Stimulated activated memory B cell treated with anti-CD40 and anti-IgM and Interleukin-4, amounts not matched to agents 10 μg/mL and 1 μg/mL and 100 μg/mL, for 72 hours (primary cell): ENCODE data around the gene ZNF275.
"Not testable (repeated sequence)": the region's sequence is repeated elsewhere in the genome, so short reads cannot be mapped to it uniquely, and the experiment has no call there.

Experiments
- ATAC-seq: fragments of 150-1000 bp; cut with Tn5 transposase; 2 replicates; pipeline ENCODE4 v1.10.0; 2021
- H3K27ac Mint-ChIP-seq: one replicate; pipeline ENCODE4 v1.8.0; 2022; ENCODE audit warnings: mild to moderate bottlenecking, mixed read lengths
- H3K27me3 Mint-ChIP-seq: one replicate; pipeline ENCODE4 v1.8.0; 2022; ENCODE audit warnings: mixed read lengths
- H3K36me3 Mint-ChIP-seq: one replicate; pipeline ENCODE4 v1.8.0; 2022; ENCODE audit warnings: mixed read lengths
- H3K4me1 Mint-ChIP-seq: one replicate; pipeline ENCODE4 v1.8.0; 2022; ENCODE audit warnings: mixed read lengths
- H3K4me3 Mint-ChIP-seq: one replicate; pipeline ENCODE4 v1.8.0; 2022; ENCODE audit warnings: mild to moderate bottlenecking, moderate library complexity, mixed read lengths
- H3K9me3 Mint-ChIP-seq: one replicate; pipeline ENCODE4 v1.8.0; 2022; ENCODE audit warnings: mixed read lengths

The ZNF275 gene, protein sequence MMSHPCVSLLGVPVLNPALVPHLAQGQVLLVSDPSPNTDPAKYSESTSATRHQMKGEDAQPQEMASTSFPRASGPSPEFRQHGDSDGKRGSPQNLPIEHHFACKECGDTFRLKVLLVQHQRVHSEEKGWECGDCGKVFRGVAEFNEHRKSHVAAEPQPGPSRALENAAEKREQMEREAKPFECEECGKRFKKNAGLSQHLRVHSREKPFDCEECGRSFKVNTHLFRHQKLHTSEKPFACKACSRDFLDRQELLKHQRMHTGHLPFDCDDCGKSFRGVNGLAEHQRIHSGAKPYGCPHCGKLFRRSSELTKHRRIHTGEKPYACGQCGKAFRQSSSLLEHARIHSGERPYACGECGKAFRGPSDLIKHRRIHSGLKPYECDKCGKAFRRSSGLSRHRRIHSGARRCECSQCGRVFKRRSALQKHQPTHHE

DNA sequence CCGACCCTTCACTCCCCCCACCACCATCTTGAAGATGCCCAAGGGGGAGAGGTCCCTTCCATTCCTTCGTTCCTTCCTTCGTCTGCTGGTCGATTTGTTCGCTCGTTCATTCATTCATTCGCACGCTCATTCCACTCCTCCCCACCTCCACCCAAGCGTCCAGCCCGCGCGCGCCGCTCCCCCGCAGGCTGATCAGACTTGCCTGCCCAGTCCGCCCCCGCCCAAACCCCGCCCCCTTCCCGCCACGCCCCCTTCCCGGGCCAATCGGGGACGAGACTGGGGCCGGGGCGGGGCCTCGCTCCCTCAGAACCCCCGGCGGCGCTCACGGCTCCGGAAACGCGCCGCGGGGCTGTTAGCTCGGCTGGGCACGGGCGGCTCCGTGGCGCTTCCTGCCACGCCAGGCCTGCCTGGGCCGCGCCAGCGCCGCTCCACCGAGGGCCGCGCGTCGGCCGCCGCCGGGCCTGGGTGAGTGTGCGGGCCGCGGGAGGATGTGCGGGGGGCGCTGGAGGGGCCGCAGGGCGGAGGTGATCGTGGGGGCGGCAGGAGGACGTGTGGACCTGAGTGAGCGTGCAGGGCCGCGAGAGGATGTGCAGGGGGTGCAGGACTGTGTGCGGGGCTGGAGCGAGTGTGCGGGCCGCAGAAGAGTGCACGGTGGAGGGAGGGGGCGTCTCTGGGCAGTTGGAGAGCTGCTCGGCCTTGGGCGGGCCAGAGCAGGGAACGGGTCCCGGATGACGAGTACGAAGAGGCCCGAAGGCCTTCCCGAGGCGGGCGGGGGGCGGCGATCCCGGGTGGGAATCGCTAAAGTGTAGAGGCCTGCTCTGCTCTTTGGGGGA is at the start of gene ZNF275:
TSS of gene ZNF275 (plus strand) at position 333 of the 833 bp plus-strand sequence. CDS start 2,527 bp downstream, outside the sequence.
- Mint-ChIP-seq H3K4me3 (peak within 1 kb of the TSS; percentile 83), H3K36me3 (peaks cover 14% of the 10 kb centered on the region), H3K27ac (peak within 1 kb of the TSS; percentile 77), H3K4me1 (peaks cover 36% of the 10 kb centered on the region), H3K27me3 (no peaks in the 10 kb centered on the region), H3K9me3 (peaks cover 1% of the 10 kb centered on the region)
- ATAC-seq, result peak; percentile 98

DNA sequence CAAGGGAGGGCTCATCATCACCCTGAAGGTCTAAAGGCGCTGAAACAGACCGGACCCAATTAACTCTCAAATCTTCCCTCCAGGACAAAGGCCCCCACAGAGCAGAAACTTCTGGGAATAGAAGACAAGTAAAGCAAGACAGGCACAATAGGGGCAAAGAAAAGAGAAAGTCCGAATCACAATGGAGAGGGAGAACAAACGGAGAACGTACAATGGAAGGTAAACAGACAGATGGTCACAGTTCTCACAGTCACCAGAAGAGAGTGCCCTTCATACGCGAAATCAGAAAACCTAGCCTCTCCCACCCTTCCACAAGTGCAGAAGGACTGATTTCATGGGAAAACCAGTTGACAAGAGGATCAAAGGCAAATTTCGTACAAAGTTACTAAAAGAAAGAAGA is 48.3 kb upstream of the ZNF275 start:
- not testable (repeated sequence) for H3K27ac Mint-ChIP-seq, H3K4me1 Mint-ChIP-seq, H3K9me3 Mint-ChIP-seq, ATAC-seq, H3K36me3 Mint-ChIP-seq, H3K27me3 Mint-ChIP-seq, H3K4me3 Mint-ChIP-seq

DNA sequence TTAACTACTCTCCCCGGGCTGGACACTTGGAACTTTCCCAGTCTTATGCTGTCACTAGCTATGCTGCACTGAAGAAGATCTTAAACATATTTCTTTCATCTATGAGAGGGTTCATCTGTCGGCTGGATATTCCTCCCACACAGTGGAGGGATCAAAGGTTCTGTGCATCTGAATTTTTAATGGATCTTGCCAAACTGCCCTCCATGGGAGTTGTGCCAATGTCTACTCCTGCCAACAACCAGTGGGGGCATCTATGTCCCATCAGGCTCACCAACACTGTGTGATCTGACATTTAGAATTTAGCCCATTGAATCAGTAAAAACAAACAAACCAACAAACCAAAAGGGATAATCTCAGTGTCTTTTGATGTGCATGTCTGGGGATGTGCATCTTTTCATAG is 45.1 kb upstream of the ZNF275 start:
- H3K4me3 Mint-ChIP-seq, H3K27me3 Mint-ChIP-seq, H3K9me3 Mint-ChIP-seq, H3K27ac Mint-ChIP-seq, H3K4me1 Mint-ChIP-seq, ATAC-seq, H3K36me3 Mint-ChIP-seq: not testable (repeated sequence)

DNA sequence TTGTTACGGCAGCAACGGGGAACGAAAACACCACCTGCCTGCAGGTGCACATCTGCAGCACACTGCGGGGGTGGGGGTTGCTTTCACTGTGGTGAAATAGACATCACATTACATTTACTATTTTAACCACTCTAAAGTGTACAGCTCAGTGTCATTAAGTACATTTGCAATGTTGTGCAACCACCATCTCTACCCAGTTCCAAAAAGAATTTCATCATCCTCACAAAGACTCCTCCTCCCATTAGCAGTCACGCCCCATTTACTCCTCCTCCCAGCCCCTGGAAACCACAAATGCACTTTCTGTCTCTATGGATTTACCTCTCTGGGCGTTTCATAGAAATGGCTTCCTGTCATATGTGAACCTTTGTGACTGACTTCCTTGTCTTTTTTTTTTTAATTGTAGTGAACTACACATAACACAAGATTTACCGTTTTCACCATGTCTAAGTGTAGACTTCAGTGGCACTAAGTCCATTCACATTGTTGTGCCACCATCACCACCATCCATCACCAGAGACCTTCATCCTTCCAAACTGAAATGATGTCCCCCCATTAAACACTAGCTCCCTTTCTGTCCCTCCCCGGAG is 40.4 kb upstream of the ZNF275 start:
- ATAC-seq, H3K27me3 Mint-ChIP-seq, H3K36me3 Mint-ChIP-seq, H3K27ac Mint-ChIP-seq, H3K9me3 Mint-ChIP-seq: not testable (repeated sequence)
- H3K4me1 Mint-ChIP-seq, result peaks cover 12% of the 10 kb centered on the region
- H3K4me3 Mint-ChIP-seq, result peak overlapping the region; percentile 5

DNA sequence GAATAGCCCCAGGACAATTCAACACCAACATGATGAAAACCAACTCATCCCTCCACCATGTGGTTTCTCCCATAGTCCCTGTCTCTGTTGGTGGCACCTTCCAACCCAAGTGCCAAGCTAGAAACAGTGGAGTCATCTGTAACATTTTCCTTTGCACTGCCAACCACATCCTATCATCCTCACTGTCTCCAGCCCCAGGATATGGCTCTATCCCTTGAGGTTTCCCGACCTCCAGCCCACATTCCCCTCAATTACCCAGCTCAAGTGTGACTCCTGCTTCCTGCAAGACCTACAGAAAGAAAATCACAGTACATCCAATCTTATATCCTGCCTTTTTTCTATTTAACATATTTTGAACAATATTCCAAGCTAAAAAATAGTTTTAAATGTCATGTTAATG is 36.6 kb upstream of the ZNF275 start:
- peaks cover 12% of the 10 kb centered on the region for H3K4me1 Mint-ChIP-seq
- ATAC-seq, result no peak
- H3K4me3 Mint-ChIP-seq, result no peak overlapping the region
- peaks cover 8% of the 10 kb centered on the region for H3K27me3 Mint-ChIP-seq
- H3K27ac Mint-ChIP-seq, result no peak overlapping the region
- H3K9me3 Mint-ChIP-seq, result no peaks in the 10 kb centered on the region
- H3K36me3 Mint-ChIP-seq, result no peaks in the 10 kb centered on the region

DNA sequence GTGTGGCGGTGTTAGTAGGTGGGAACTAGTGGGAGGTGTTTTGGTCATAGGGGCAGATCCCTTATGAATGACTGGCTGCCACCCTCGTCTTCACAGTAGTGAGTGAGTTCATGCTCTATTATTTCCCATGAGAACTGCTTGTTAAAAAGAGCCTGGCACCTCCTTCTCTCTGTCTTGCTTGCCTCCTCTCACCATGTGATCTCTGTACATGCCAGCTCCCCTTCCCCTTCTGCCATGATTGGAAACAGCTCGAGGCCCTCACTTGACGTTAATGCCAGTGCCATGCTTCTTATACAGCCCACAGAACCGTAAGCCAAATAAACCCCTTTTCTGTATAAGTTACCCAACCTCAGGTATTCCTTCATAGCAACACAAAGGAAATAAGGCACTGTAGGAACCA is 34.1 kb upstream of the ZNF275 start:
- no peak for ATAC-seq
- no peaks in the 10 kb centered on the region for H3K9me3 Mint-ChIP-seq
- H3K27ac Mint-ChIP-seq, result no peak overlapping the region
- no peak overlapping the region for H3K4me3 Mint-ChIP-seq
- peaks cover 15% of the 10 kb centered on the region for H3K4me1 Mint-ChIP-seq
- no peaks in the 10 kb centered on the region for H3K36me3 Mint-ChIP-seq
- H3K27me3 Mint-ChIP-seq, result peaks cover 22% of the 10 kb centered on the region

DNA sequence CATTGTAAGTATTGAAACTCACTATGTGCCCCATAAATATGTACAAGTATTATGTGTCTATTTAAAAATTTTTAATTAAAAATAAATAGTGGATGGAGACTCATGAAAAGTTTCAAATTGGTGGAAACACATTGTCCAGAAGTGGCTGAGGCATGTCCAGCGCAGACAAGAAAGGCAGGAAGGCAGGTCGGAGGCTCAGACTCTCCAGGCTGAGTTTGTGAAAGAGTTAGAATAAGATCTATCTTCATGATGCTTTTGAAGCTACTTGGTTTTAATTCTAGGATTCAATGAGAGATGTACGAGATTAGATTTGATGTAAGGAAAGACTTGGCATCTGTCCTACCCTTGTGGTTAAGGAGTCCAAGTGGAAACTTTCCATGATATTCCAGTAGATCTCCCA is 32.2 kb upstream of the ZNF275 start:
- ATAC-seq, result no peak
- no peaks in the 10 kb centered on the region for H3K36me3 Mint-ChIP-seq
- peaks cover 15% of the 10 kb centered on the region for H3K4me1 Mint-ChIP-seq
- H3K4me3 Mint-ChIP-seq, result no peak overlapping the region
- H3K27me3 Mint-ChIP-seq, result peaks cover 35% of the 10 kb centered on the region
- no peak overlapping the region for H3K27ac Mint-ChIP-seq
- no peaks in the 10 kb centered on the region for H3K9me3 Mint-ChIP-seq

DNA sequence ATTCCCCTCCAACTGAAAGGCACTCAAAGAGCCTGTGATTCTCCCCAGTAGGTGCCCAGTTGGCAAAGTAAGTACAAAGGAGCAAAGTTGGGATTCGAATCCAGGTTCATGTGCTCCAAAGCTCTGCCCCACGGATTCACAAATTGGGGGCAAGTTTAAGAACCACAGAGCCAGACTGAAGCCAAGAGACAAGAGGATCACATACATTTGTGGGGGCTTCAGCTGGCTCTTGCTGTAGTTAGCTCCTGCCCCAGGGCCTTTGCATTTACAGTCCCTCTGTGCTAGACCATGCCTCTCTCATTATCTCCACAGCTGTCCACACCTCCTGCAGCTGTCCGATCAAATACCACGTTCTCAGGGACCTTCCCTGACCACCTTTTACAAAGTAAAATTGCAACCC is 31.2 kb upstream of the ZNF275 start:
- Mint-ChIP-seq H3K27ac (no peak overlapping the region), H3K27me3 (peaks cover 35% of the 10 kb centered on the region), H3K36me3 (no peaks in the 10 kb centered on the region), H3K4me1 (peaks cover 15% of the 10 kb centered on the region), H3K4me3 (no peak overlapping the region), H3K9me3 (no peaks in the 10 kb centered on the region)
- no peak for ATAC-seq

DNA sequence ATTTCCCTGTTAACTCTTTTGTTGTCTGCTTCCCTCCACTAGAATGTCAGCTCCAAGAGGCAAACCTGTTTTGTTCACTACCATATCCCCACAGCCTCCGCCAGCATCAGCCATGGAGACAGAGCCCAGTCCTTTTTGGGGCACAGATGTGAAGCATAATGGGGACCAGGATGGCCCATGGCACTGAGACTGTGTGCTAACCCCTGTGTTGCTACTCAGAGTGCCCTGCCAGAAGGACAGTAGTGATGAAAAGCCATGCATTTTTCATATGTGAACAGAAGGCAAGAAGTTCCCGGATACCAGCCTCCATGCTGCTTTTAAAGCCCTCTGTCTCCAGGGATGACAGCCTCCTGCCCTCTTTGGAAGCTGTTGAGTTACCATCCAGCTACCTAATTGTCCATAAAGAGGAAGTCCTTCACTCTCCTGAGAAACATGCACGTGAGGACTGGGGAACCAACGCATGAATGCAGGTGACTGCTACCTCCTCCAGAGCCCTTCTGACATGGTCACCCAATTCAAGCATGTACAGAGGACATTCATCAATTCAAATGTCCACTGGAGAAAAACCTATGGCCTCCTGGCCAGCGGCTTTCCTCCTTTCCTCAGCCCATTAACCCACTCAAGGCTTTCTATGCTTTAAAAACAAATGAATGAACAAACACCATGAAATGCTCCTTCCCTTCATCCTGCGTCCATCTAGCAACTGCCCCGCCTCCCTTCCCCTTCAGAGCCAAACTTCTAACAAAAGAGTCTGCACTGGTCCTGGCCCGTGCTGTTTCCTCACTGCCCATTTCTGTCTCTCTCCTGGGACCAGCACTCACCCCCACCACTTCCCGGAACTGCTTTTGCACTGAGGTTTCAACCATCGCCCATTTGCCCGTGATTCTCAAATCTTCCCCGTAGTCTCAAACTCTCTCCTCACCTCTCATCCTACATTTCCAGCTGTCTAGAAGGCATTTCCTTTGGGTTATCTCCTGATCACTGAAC is 30.4 kb upstream of the ZNF275 start:
- Mint-ChIP-seq H3K4me1 (peaks cover 15% of the 10 kb centered on the region), H3K4me3 (no peak overlapping the region), H3K27ac (no peak overlapping the region), H3K27me3 (peaks cover 35% of the 10 kb centered on the region), H3K36me3 (no peaks in the 10 kb centered on the region), H3K9me3 (no peaks in the 10 kb centered on the region)
- no peak for ATAC-seq

DNA sequence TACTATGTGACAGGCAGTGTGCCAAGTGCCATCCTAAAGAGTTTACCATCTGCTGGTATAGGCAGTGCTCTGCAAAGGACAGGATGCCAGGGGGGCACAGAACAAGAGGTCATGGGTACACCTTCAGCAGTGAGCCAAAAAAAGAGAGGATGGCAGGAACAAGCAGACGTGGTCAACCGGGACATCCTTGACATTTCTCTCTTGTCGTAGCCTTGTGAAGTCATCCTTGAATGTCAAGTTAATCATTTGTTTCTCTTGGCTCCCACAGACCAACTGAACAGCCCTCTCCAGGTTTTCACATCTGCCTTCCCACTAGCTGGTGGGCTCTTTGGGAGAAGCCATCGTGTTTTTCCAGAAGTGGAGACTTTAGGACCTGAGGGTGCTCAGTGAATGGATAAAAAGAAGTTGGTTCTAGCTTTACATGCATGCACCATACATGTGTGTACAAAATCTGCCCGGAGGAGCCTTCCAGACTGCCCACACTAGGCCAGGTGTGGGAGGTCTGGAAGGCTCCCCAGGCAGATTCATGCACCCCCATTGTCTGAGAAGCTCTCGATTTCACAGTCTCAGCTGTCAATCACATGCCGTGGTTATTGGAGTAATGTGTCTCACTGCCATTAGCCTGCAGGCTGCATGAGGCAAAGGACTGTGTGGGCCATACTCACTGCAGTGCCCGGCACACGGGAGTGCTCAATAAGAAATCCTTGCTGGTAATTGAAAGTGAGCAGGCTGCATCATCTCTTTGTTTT is 28.8 kb upstream of the ZNF275 start:
- H3K36me3 Mint-ChIP-seq, result no peaks in the 10 kb centered on the region
- H3K9me3 Mint-ChIP-seq, result no peaks in the 10 kb centered on the region
- H3K4me1 Mint-ChIP-seq, result peaks cover 15% of the 10 kb centered on the region
- H3K4me3 Mint-ChIP-seq, result no peak overlapping the region
- peak overlapping the region; percentile 46 for H3K27ac Mint-ChIP-seq
- peak; percentile 55 for ATAC-seq
- peaks cover 35% of the 10 kb centered on the region for H3K27me3 Mint-ChIP-seq

DNA sequence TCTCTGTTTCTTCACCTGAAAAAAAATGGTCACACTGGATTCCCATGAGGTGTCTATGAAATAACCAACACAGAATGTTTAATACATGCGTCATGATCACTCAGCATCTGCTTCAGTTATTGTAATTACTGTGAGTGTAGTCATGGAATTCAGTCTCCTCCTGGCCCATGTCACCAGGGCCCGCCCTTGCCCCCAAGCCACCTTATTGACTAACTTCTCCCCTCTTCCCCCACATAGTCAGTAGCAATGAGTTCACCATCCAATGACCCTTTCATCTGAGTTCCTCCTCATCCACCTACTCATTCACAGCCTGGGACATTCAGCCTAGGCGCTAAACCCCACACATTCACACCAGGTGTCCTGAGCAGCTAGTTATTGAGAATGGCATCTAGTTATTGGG is 28.0 kb upstream of the ZNF275 start:
- H3K36me3 Mint-ChIP-seq, result no peaks in the 10 kb centered on the region
- H3K27ac Mint-ChIP-seq, result no peak overlapping the region
- no peak overlapping the region for H3K4me3 Mint-ChIP-seq
- H3K9me3 Mint-ChIP-seq, result no peaks in the 10 kb centered on the region
- H3K27me3 Mint-ChIP-seq, result peaks cover 35% of the 10 kb centered on the region
- H3K4me1 Mint-ChIP-seq, result peaks cover 15% of the 10 kb centered on the region
- ATAC-seq, result no peak

DNA sequence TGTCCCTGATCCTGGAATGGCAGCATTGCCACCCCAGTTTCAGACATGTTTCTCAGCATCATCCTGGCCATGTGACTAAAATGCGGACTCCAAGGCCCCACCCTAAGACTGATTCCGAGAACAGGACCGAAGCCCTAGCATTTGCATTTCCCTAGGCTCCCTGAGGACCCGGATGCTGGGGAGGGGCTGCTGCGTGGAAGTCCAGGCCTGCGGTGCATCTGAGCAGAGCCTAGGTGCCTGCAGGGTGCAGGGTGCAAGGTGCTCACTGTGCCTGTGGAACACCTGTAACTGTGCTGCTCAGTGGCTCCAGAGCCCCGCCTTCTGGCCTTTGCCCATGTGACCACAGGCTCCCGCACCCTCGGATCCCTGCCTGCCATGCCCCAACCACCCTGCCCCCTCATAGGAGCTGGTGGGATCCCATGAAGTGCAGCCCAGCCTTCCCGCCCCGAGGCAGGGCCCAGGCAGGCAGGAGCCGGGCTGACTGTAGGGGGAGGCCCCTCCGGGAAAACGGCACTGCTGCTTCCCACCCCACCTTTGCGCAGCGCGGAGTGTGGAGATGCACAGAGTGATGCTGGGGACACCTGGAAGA is 27.3 kb upstream of the ZNF275 start:
- Mint-ChIP-seq H3K27me3 (peaks cover 35% of the 10 kb centered on the region), H3K4me3 (no peak overlapping the region), H3K27ac (no peak overlapping the region), H3K4me1 (peaks cover 15% of the 10 kb centered on the region), H3K9me3 (no peaks in the 10 kb centered on the region), H3K36me3 (no peaks in the 10 kb centered on the region)
- ATAC-seq, result no peak

DNA sequence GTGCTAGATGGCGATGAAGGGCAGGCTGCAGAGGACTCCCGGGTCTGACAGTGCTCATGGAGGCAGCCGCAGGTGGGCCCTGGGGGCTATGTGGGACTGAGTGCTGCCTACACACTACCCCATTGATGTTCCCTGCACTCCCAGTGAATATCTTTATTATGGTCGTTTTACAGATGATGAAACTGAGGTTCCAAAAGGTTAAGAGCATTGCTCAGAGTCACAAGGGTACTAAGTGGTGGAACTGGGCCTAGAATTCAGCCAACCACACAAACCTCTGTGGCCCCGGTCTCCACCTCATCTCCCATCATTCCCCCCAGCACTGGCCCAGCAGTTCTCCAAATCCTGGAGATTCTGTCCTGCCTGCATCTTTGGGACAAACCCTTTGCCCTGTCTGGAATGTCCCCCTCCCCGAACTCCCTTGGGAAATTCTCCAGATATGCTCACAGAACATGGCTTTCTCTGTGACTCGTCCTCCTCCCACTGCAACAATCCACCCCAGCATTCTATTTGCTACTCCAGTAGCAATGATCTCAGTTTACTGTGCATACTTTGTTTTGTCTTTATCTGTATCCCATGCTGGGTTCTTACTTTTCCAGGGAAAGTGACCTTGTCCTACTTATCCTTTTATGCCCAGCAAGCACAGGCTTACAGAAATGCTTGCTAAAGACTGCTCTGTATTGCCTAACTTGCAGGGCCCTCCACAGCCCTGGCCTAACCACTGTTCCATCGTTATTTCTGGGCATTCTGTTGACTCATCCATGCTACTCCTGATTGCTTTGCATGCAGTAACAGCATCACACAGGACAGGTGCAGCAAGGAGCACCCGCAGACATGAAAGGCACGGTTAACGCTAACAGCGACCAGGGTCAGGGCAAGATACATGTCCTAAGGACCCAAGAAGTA is 26.4 kb upstream of the ZNF275 start:
- no peak overlapping the region for H3K4me3 Mint-ChIP-seq
- peaks cover 15% of the 10 kb centered on the region for H3K4me1 Mint-ChIP-seq
- H3K27me3 Mint-ChIP-seq, result peaks cover 35% of the 10 kb centered on the region
- ATAC-seq, result no peak
- no peaks in the 10 kb centered on the region for H3K36me3 Mint-ChIP-seq
- H3K9me3 Mint-ChIP-seq, result no peaks in the 10 kb centered on the region
- H3K27ac Mint-ChIP-seq, result no peak overlapping the region
